Left ventricle myocardium inferior (tissue), 1 donor: ENCODE measurements around the gene SGCD. TPM values are rescaled to one million over a fixed set of nuclear protein-coding genes. Genes with fewer than 3 reads are reported as not detected.
A peak's percentile ranks its signal among the peaks of the same experiment; 100 is the strongest.

Experiments
- DNase-seq: peaks from one replicate; pipeline ENCODE4 v3.0.0-alpha.2; 2020
- H3K27ac ChIP-seq: fragments of 200-600 bp; replicated peaks from 2 replicates; pipeline ENCODE4 v1.8.0; 2021
- H3K27me3 ChIP-seq: fragments of 200-600 bp; 2 replicates; pipeline ENCODE4 v1.8.0; 2021; ENCODE audit warnings: low read depth
- H3K36me3 ChIP-seq: fragments of 200-600 bp; 2 replicates; pipeline ENCODE4 v1.8.0; 2021
- H3K4me1 ChIP-seq: fragments of 200-600 bp; 2 replicates; pipeline ENCODE4 v1.8.0; 2021
- H3K4me3 ChIP-seq: fragments of 200-600 bp; 2 replicates; pipeline ENCODE4 v1.8.0; 2021; ENCODE audit warnings: mild to moderate bottlenecking, moderate library complexity
- H3K9me3 ChIP-seq: fragments of 200-600 bp; replicated peaks from 2 replicates; pipeline ENCODE4 v1.8.0; 2021
- intact Hi-C: fragments of 100-400 bp; cut with micrococcal nuclease; formaldehyde crosslinking; loops from one replicate; pipeline ENCODE4 v1.11.0; 2022
- total RNA-seq: library from RNA; stranded (reverse); fragmentation: NEBNext Ultra II Directional; extraction: Animal tissue kit (Norgen Biotek cat#: 25700); gene quantifications from one replicate; pipeline ENCODE4 v1.2.1, GENCODE V29; 2021
- TF ChIP-seq, protein P1 (sequence below): fragments of 200-600 bp; IDR thresholded peaks from 2 replicates; pipeline ENCODE4 v1.8.0; 2021; ENCODE audit warnings: antibody characterized with exemption, mild to moderate bottlenecking, borderline replicate concordance
- donor health status: DM: no; HTN: yes; CAD: no; lungs with severe emphysema.

Gene SGCD
- total RNA-seq, 1 donor from 2014 or later: 98.7 TPM

DNA sequence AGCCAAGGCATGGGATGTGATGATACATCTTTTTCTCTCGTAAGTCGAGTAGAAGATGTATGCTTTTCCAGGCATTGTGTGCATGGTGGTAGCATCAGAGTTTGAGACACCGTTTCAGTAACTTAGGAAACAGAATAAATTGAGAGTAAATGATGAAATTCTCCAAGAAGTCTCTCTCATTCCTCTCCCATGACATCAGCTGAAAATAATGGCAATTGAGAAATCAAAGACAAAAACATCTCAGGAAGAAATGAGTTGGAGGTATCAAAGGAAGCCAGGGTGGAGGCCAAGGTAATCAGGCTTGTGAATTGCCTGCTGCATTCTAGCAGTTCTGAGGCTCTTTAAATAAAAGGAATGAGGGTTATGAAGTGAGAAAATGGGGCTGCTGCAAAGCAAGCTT lies 53.9 kb downstream of the SGCD start:
- peaks cover 79% of the 10 kb centered on the region for H3K4me1 ChIP-seq
- no peaks in the 10 kb centered on the region for H3K27me3 ChIP-seq
- H3K36me3 ChIP-seq: no peaks in the 10 kb centered on the region
- DNase-seq: no peak
- TF ChIP-seq, protein P1, sequence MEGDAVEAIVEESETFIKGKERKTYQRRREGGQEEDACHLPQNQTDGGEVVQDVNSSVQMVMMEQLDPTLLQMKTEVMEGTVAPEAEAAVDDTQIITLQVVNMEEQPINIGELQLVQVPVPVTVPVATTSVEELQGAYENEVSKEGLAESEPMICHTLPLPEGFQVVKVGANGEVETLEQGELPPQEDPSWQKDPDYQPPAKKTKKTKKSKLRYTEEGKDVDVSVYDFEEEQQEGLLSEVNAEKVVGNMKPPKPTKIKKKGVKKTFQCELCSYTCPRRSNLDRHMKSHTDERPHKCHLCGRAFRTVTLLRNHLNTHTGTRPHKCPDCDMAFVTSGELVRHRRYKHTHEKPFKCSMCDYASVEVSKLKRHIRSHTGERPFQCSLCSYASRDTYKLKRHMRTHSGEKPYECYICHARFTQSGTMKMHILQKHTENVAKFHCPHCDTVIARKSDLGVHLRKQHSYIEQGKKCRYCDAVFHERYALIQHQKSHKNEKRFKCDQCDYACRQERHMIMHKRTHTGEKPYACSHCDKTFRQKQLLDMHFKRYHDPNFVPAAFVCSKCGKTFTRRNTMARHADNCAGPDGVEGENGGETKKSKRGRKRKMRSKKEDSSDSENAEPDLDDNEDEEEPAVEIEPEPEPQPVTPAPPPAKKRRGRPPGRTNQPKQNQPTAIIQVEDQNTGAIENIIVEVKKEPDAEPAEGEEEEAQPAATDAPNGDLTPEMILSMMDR: no peak
- H3K27ac ChIP-seq: no peak overlapping the region
- intact Hi-C loops: no loop called here
- H3K4me3 ChIP-seq: no peak overlapping the region
- no peaks in the 10 kb centered on the region for H3K9me3 ChIP-seq

GRCh38 chr5:156383510-156384265 lies 56.7 kb downstream of the SGCD start:
- H3K27ac ChIP-seq: peak overlapping the region; percentile 55
- H3K9me3 ChIP-seq: no peaks in the 10 kb centered on the region
- no peaks in the 10 kb centered on the region for H3K27me3 ChIP-seq
- DNase-seq: no peak
- H3K4me3 ChIP-seq: no peak overlapping the region
- peaks cover 87% of the 10 kb centered on the region for H3K4me1 ChIP-seq
- TF ChIP-seq, protein P1: no peak
- H3K36me3 ChIP-seq: no peaks in the 10 kb centered on the region
- intact Hi-C loops: no loop called here

DNA sequence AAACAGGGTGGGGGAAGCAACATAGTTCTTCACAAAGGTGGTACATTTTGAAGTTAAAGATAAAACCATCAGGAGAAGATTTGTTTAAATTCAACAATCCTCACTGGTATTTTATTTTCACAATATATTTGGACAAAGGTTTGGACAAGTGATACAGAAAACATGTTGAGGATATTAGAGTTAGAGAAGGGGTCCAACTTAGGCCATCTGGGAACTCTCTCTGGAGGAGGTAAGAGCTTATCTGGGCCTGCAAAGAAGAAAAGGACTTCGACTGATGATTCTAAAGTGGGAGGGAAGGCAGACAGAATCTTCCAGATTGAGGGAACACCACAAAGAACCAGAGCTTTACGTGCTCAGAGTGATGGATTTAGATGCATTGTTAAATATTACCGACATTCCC lies 58.5 kb downstream of the SGCD start:
- no peak for DNase-seq
- Histone ChIP-seq H3K9me3 (no peaks in the 10 kb centered on the region), H3K36me3 (no peaks in the 10 kb centered on the region), H3K27ac (no peak overlapping the region), H3K27me3 (no peaks in the 10 kb centered on the region), H3K4me1 (peaks cover 75% of the 10 kb centered on the region), H3K4me3 (no peak overlapping the region)
- intact Hi-C loops: no loop called here
- TF ChIP-seq, protein P1: no peak

DNA sequence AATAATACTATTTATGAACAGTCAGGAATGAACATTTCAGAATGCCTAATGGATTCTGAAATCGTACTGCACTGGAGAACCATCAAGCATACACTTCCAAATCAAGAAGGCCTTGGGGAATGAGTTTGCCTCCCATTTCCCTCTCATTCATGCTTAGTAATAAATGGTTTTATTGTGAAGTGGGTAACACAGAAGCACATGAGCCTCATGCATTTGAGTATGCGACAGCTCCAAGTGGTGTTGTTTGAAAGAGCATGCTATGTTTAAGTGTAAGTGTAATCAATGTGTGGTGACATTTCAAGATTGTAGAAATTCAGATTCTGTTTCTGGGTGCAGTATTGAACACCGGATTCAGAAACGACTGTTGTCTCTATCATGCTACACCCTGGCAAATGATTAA lies 60.0 kb downstream of the SGCD start:
- Histone ChIP-seq H3K27ac (no peak overlapping the region), H3K36me3 (no peaks in the 10 kb centered on the region), H3K4me1 (peaks cover 62% of the 10 kb centered on the region), H3K27me3 (no peaks in the 10 kb centered on the region), H3K9me3 (no peaks in the 10 kb centered on the region), H3K4me3 (no peak overlapping the region)
- intact Hi-C loops: no loop called here
- DNase-seq: no peak
- TF ChIP-seq, protein P1: no peak

- H3K9me3 ChIP-seq: no peaks in the 10 kb centered on the region
- intact Hi-C loops: no loop called here
- DNase-seq: no peak
- TF ChIP-seq, protein P1: no peak
- H3K27ac ChIP-seq: no peak overlapping the region
- H3K4me1 ChIP-seq: peaks cover 57% of the 10 kb centered on the region
- H3K4me3 ChIP-seq: no peak overlapping the region
- H3K27me3 ChIP-seq: no peaks in the 10 kb centered on the region
- H3K36me3 ChIP-seq: no peaks in the 10 kb centered on the region
Measured at GRCh38 chr5:156387391-156387790, 60.4 kb downstream of the SGCD start.
